ENCODE results near the gene NANOS1. TPM values are rescaled to one million over a fixed set of nuclear protein-coding genes. Genes with fewer than 3 reads are reported as not detected.

The NANOS1 gene
- total RNA-seq, 4 donors from 2014 or later = 1.6 to 18.5 (median 12.2) TPM

GRCh38 chr10:118985576-118985975 is 43.9 kb upstream of the NANOS1 start:
- DNase-seq (ENCODE audit: low spot score) (no peak), ATAC-seq (ENCODE audit: low FRiP score) (no peak)
- no peak for TF ChIP-seq CTCF (IDR thresholded peaks at IDR 0.05)

DNA sequence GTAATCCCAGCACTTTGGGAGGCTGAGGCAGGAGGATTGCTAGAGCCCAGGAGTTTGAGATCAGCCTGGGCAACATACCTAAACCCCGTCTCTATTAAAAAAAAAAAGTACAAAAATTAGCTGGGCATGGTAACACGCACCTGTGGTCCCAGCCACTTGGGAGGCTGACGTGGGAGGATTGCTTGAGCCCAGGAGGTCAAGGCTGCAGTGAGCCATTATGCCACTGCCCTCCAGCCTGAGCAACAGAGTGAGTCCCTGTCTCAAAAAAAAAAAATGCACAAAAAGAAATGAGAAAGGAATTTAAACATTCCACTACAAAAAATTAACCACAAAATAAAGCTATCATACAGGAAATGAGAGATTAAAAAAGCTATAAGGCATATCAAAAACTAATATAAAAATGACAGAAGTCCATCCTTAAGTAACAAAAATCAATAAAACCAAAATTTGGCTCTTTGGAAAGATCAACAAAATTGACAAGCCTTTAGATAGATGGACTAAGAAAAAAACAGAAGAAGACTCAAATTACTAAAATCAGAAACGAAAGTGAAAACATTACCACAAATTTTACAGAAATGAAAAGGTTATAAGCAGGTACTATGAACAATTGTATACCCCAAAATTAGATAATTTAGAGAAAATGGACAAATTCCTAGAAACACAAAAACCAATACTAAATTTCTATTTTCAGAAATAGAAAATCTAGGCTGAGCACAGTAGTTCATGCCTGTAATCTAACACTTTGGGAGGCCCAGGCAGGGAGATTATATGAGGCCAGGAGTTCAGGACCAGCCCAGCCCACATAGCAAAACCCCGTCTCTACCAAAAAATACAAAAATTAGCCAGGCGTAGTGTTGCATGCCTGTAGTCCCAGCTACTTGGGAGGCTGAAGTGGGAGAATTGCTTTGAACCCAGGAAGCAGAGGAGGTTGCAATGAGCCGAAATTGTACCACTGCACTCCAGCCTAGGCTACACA is 42.4 kb upstream of the NANOS1 start:
- DNase-seq (ENCODE audit: low spot score) = no peak
- no peak for TF ChIP-seq CTCF (IDR thresholded peaks at IDR 0.05)
- ATAC-seq (ENCODE audit: low FRiP score) = no peak

DNA sequence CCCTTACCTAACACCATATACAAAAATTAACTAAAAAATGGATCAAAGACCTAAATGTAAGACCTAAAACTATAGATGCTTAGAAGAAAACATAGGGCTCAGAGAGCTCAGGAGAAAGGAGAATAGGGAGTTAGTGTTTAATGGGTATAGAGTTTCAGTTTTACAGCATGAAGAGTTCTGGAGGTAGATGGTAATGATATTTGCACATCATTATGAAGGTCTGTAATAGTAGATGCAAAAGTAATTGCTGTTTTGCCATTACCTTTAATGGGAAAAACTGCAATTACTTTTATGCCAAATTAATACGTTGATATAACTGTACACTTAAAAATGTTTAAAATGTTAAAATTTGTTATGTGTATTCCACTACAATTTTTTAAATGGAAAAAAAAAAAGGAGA is 39.2 kb upstream of the NANOS1 start:
- DNase-seq (ENCODE audit: low spot score) (no peak), ATAC-seq (ENCODE audit: low FRiP score) (no peak)
- no peak for TF ChIP-seq CTCF (IDR thresholded peaks at IDR 0.05)

GRCh38 chr10:118992496-118992895 is 37.0 kb upstream of the NANOS1 start:
- no peak for ATAC-seq (ENCODE audit: low FRiP score)
- no peak for DNase-seq (ENCODE audit: low spot score)
- no peak for TF ChIP-seq CTCF (IDR thresholded peaks at IDR 0.05)

DNA sequence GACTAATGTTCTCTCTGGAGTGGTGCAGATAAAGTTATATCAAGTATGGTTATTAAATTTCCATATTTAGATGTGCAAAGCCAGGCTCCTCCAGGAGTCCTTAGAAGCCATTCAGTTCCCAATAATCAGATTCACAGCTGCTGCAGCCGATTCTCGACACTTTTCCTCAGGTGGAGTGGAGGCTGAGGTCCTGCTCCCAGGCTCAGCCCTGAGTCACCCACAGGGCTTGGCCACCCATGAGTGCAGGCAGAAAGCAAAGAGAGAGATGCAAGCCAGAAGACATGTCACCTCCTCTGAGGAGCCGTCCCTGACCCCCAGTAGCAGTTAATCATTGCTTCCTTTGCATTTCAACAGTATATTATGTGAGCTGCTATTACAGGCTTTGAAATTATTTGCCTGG is 36.3 kb upstream of the NANOS1 start:
- ATAC-seq (ENCODE audit: low FRiP score) = no peak
- no peak for DNase-seq (ENCODE audit: low spot score)

DNA sequence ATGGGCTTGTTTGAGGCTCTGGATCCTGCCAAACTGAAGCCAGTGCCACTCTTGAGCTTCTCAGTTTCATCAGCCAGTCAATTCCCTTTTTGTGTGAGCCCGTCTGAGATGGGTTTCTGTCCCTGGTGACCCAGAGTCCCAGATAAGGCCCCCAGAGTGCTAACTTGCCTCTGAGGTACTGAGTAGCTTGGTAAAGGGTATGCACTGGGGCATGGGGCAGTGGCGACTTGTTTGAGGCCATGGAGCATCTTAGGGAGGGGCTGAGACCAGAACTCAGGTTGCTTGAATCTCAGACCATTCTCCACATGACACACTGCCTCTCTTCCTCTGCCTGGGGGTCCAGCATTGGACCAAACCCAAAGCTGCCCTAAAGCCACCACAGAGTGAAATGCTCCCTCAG is 35.2 kb upstream of the NANOS1 start:
- no peak for ATAC-seq (ENCODE audit: low FRiP score)

More for the DNA sequence above, 36.3 kb upstream of the NANOS1 start:
- no peak for TF ChIP-seq CTCF (IDR thresholded peaks at IDR 0.05)

More for the DNA sequence above, 35.2 kb upstream of the NANOS1 start:
- TF ChIP-seq CTCF (IDR thresholded peaks at IDR 0.05) = no peak
- DNase-seq (ENCODE audit: low spot score) = no peak
